WTC11 (cell line): Measurements from ENCODE around the gene CLEC2B.

Experiments used
- ATF1 ChIP-seq: sonication (generic); formaldehyde crosslinking; IDR thresholded peaks from 2 replicates; pipeline ENCODE4 v1.8.1; 2023; ENCODE audit warnings: mild to moderate bottlenecking, moderate library complexity, missing genetic modification reagents
- ELF4 ChIP-seq: sonication (generic); formaldehyde crosslinking; IDR thresholded peaks from 2 replicates; pipeline ENCODE4 v1.8.1; 2022; ENCODE audit warnings: low read depth, mild to moderate bottlenecking, moderate library complexity, missing genetic modification reagents
- ETV6 ChIP-seq: sonication (generic); formaldehyde crosslinking; IDR thresholded peaks from 2 replicates; pipeline ENCODE4 v1.8.1; 2022; ENCODE audit warnings: mild to moderate bottlenecking, missing genetic modification reagents
- MAX ChIP-seq: sonication (generic); formaldehyde crosslinking; IDR thresholded peaks from 2 replicates; pipeline ENCODE4 v1.8.0; 2022; ENCODE audit warnings: mild to moderate bottlenecking, missing genetic modification reagents
- NFE2L1 ChIP-seq: sonication (generic); formaldehyde crosslinking; IDR thresholded peaks from 2 replicates; pipeline ENCODE4 v1.8.1; 2023; ENCODE audit warnings: missing genetic modification reagents
- PRRX2 ChIP-seq: fragments of 250-450 bp; sonication (Bioruptor Pico); IDR thresholded peaks from 2 replicates; pipeline ENCODE4 v1.8.0; 2021; ENCODE audit warnings: mild to moderate bottlenecking
- ZNF232 ChIP-seq: sonication (generic); formaldehyde crosslinking; IDR thresholded peaks from 2 replicates; pipeline ENCODE4 v1.8.0; 2022; ENCODE audit warnings: mild to moderate bottlenecking, missing genetic modification reagents
- ZNF317 ChIP-seq: sonication (generic); formaldehyde crosslinking; IDR thresholded peaks from 2 replicates; pipeline ENCODE4 v1.8.1; 2023; ENCODE audit warnings: low read depth, mild to moderate bottlenecking, moderate library complexity, missing genetic modification reagents, borderline replicate concordance
- TF ChIP-seq, protein P1 (sequence below): fragments of 200-600 bp; IDR thresholded peaks from 2 replicates; pipeline ENCODE4 v1.8.0; 2022; ENCODE audit warnings: antibody characterized with exemption
- TF ChIP-seq, protein P2 (sequence below): sonication (generic); formaldehyde crosslinking; IDR thresholded peaks from 2 replicates; pipeline ENCODE4 v1.8.0; 2022; ENCODE audit warnings: mild to moderate bottlenecking, missing genetic modification reagents
- TF ChIP-seq, protein P3 (sequence below): sonication (generic); formaldehyde crosslinking; IDR thresholded peaks from 2 replicates; pipeline ENCODE4 v1.8.1; 2023; ENCODE audit warnings: mild to moderate bottlenecking, missing genetic modification reagents, moderate library complexity

DNA sequence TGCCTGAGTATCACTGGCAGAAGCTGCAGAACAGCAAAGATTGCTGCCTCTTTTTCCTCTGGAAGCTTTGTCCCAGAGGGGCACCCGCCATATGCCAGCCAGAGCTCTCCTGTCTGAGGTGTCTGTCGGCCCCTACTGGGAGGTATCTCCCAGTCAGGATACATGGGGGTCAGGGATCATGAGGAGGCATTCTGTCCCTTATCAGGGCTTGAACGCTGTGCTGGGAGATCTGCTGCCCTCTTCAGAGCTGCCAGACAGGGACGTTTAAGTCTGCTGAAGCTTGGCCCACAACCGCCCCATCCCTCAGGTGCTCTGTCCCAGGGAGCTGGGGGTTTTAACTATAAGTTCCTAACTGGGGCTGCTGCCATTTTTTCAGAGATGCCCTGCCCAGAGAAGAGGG lies 20.3 kb downstream of the CLEC2B start:
- TF ChIP-seq, protein P1, sequence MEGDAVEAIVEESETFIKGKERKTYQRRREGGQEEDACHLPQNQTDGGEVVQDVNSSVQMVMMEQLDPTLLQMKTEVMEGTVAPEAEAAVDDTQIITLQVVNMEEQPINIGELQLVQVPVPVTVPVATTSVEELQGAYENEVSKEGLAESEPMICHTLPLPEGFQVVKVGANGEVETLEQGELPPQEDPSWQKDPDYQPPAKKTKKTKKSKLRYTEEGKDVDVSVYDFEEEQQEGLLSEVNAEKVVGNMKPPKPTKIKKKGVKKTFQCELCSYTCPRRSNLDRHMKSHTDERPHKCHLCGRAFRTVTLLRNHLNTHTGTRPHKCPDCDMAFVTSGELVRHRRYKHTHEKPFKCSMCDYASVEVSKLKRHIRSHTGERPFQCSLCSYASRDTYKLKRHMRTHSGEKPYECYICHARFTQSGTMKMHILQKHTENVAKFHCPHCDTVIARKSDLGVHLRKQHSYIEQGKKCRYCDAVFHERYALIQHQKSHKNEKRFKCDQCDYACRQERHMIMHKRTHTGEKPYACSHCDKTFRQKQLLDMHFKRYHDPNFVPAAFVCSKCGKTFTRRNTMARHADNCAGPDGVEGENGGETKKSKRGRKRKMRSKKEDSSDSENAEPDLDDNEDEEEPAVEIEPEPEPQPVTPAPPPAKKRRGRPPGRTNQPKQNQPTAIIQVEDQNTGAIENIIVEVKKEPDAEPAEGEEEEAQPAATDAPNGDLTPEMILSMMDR, result no peak
- no peak for TF ChIP-seq ETV6 (CRISPR knock-in tag)
- no peak for TF ChIP-seq ZNF232 (CRISPR knock-in tag)
- TF ChIP-seq ZNF317 (CRISPR knock-in tag), result no peak
- TF ChIP-seq NFE2L1 (CRISPR knock-in tag), result no peak
- no peak for TF ChIP-seq ATF1 (CRISPR knock-in tag)
- no peak for TF ChIP-seq ELF4 (CRISPR knock-in tag)
- TF ChIP-seq PRRX2, result no peak
- no peak for TF ChIP-seq MAX (CRISPR knock-in tag)
- TF ChIP-seq, protein P2, sequence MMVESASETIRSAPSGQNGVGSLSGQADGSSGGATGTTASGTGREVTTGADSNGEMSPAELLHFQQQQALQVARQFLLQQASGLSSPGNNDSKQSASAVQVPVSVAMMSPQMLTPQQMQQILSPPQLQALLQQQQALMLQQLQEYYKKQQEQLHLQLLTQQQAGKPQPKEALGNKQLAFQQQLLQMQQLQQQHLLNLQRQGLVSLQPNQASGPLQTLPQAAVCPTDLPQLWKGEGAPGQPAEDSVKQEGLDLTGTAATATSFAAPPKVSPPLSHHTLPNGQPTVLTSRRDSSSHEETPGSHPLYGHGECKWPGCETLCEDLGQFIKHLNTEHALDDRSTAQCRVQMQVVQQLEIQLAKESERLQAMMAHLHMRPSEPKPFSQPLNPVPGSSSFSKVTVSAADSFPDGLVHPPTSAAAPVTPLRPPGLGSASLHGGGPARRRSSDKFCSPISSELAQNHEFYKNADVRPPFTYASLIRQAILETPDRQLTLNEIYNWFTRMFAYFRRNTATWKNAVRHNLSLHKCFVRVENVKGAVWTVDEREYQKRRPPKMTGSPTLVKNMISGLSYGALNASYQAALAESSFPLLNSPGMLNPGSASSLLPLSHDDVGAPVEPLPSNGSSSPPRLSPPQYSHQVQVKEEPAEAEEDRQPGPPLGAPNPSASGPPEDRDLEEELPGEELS, result no peak
- TF ChIP-seq, protein P3, sequence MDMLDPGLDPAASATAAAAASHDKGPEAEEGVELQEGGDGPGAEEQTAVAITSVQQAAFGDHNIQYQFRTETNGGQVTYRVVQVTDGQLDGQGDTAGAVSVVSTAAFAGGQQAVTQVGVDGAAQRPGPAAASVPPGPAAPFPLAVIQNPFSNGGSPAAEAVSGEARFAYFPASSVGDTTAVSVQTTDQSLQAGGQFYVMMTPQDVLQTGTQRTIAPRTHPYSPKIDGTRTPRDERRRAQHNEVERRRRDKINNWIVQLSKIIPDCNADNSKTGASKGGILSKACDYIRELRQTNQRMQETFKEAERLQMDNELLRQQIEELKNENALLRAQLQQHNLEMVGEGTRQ (CRISPR knock-in tag), result no peak
